A673 (cell line): Measurements from ENCODE around the gene MOB4. TPM values are rescaled to one million over a fixed set of nuclear protein-coding genes. Genes with fewer than 3 reads are reported as not detected.

Experiments used
- BruUV-seq: library from RNA; stranded (reverse); fragments of 400-500 nt; replicated peaks from 2 replicates; lab custom pipeline; 2021; lab: Mats Ljungman, UMichigan
- CTCF ChIA-PET: fragments of 300-600 bp; sonication (Branson Sonifier 250); formaldehyde crosslinking; loops from one replicate; lab custom pipeline; 2022; ENCODE audit warnings: antibody characterized with exemption; lab: Charles Lee
- POLR2A ChIA-PET: fragments of 300-600 bp; sonication (Branson Sonifier 250); formaldehyde crosslinking; loops from one replicate; lab custom pipeline; 2022; ENCODE audit warnings: antibody characterized with exemption; ENCODE audit not compliant: low non-redundant PET; lab: Charles Lee
- DNase-seq: peaks from one replicate; pipeline ENCODE4 v3.0.0-alpha.2; 2015; ENCODE audit warnings: low spot score
- H3K27ac ChIP-seq: fragments of 200-600 bp; sonication (generic); 2 replicates; pipeline ENCODE4 v1.5.1; 2016; ENCODE audit warnings: mixed run types, low read depth, mild to moderate bottlenecking, mixed read lengths, antibody characterized with exemption, low read length; ENCODE audit not compliant: poor library complexity, severe bottlenecking
- H3K27me3 ChIP-seq: fragments of 200-600 bp; sonication (generic); replicated peaks from 2 replicates; pipeline ENCODE4 v1.6.1; 2017; ENCODE audit warnings: mixed run types, low read depth, mild to moderate bottlenecking, mixed read lengths, antibody characterized with exemption, low read length; ENCODE audit not compliant: insufficient read depth, poor library complexity
- H3K36me3 ChIP-seq: fragments of 200-600 bp; sonication (generic); 2 replicates; pipeline ENCODE4 v1.6.1; 2016; ENCODE audit warnings: mixed run types, mild to moderate bottlenecking, mixed read lengths, antibody characterized with exemption, low read length; ENCODE audit not compliant: insufficient read depth, poor library complexity, severe bottlenecking
- H3K4me1 ChIP-seq: fragments of 200-600 bp; sonication (generic); 2 replicates; pipeline ENCODE4 v1.6.1; 2017; ENCODE audit warnings: mixed run types, mild to moderate bottlenecking, mixed read lengths, antibody characterized with exemption, low read length; ENCODE audit not compliant: insufficient read depth, poor library complexity, severe bottlenecking
- H3K4me3 ChIP-seq: fragments of 200-600 bp; sonication (generic); 2 replicates; pipeline ENCODE4 v1.5.1; 2016; ENCODE audit warnings: low read depth, mixed run types, mild to moderate bottlenecking, mixed read lengths, low read length; ENCODE audit not compliant: poor library complexity, severe bottlenecking
- H3K9me3 ChIP-seq: fragments of 200-600 bp; sonication (generic); 2 replicates; pipeline ENCODE4 v1.6.1; 2016; ENCODE audit warnings: mixed run types, low read depth, mild to moderate bottlenecking, mixed read lengths, antibody characterized with exemption, low read length; ENCODE audit not compliant: poor library complexity, severe bottlenecking
- CTCF ChIP-seq: fragments of 300-800, 200-600 bp; sonication (generic); conservative IDR thresholded peaks from 2 replicates; pipeline ENCODE4 v1.5.1; 2017; ENCODE audit warnings: low read depth, mild to moderate bottlenecking, antibody characterized with exemption, low read length, moderate library complexity, mixed read lengths
- EZH2 ChIP-seq: fragments of 200-600 bp; sonication (generic); IDR thresholded peaks from 2 replicates; pipeline ENCODE4 v1.6.1; 2017; ENCODE audit warnings: borderline replicate concordance, low read depth, mild to moderate bottlenecking, mixed read lengths, antibody characterized with exemption, low read length; ENCODE audit not compliant: poor library complexity, severe bottlenecking
- intact Hi-C: fragments of 100-400 bp; cut with micrococcal nuclease; formaldehyde crosslinking; loops from one replicate; pipeline ENCODE4 v1.10.0; 2022; ENCODE audit not compliant: unreplicated experiment
- total RNA-seq: library from RNA; stranded (reverse); gene quantifications from 2 replicates; pipeline ENCODE4 v1.2.3, GENCODE V29; 2021

MOB4 gene
- total RNA-seq, 1 experiment from 2014 or later: 38.0 TPM

- DNase-seq: no peak
- intact Hi-C loops: loop anchor here (5.0 kb wide), 1 partner anchor 90 kb away; no protein-coding TSS in a partner anchor
- Histone ChIP-seq H3K27me3 (no peaks in the 10 kb centered on the region), H3K4me3 (peak overlapping the region; percentile 89), H3K4me1 (peaks cover 38% of the 10 kb centered on the region), H3K27ac (peak overlapping the region; percentile 46), H3K36me3 (peaks cover 77% of the 10 kb centered on the region), H3K9me3 (no peaks in the 10 kb centered on the region)
- ChIA-PET CTCF (no interaction called here), POLR2A (no interaction called here)
- TF ChIP-seq CTCF: no peak
- TF ChIP-seq EZH2: no peak
- no TSS peak for BruUV-seq
Observed at GRCh38 chr2:197497326-197497725, 18.5 kb upstream of the MOB4 start.

- DNase-seq: no peak
- TF ChIP-seq CTCF (no peak), EZH2 (no peak)
- intact Hi-C loops: loop anchor here (5.0 kb wide), 1 partner anchor 91 kb away; no protein-coding TSS in a partner anchor
- BruUV-seq: no TSS peak
- H3K36me3 ChIP-seq: peaks cover 77% of the 10 kb centered on the region
- H3K27ac ChIP-seq: peak overlapping the region; percentile 97
- H3K4me3 ChIP-seq: peak overlapping the region; percentile 89
- H3K9me3 ChIP-seq: no peaks in the 10 kb centered on the region
- ChIA-PET CTCF (no interaction called here), POLR2A (interaction anchor here (0.6 kb wide), 1 partner anchor 1872 kb away, joined by 3 read pairs; no protein-coding TSS in a partner anchor)
- peaks cover 44% of the 10 kb centered on the region for H3K4me1 ChIP-seq
- H3K27me3 ChIP-seq: no peaks in the 10 kb centered on the region
Observed at GRCh38 chr2:197498235-197498936, 17.5 kb upstream of the MOB4 start.

- H3K36me3 ChIP-seq: peaks cover 77% of the 10 kb centered on the region
- peaks cover 43% of the 10 kb centered on the region for H3K4me1 ChIP-seq
- H3K4me3 ChIP-seq: peak overlapping the region; percentile 89
- CTCF ChIA-PET: interaction anchor here (1.3 kb wide), 1 partner anchor 46 kb away, joined by 3 read pairs; the partner anchor contains the start of gene COQ10B
- TF ChIP-seq EZH2 (no peak), CTCF (no peak)
- intact Hi-C loops: loop anchor here (5.0 kb wide), 1 partner anchor 92 kb away; no protein-coding TSS in a partner anchor
- no TSS peak for BruUV-seq
- no peaks in the 10 kb centered on the region for H3K27me3 ChIP-seq
- POLR2A ChIA-PET: no interaction called here
- H3K9me3 ChIP-seq: no peaks in the 10 kb centered on the region
- peak; percentile 54 for DNase-seq
- H3K27ac ChIP-seq: peak overlapping the region; percentile 97
Observed at GRCh38 chr2:197498937-197499593, 16.8 kb upstream of the MOB4 start.
